ENCODE results near the gene THSD4.

DNA sequence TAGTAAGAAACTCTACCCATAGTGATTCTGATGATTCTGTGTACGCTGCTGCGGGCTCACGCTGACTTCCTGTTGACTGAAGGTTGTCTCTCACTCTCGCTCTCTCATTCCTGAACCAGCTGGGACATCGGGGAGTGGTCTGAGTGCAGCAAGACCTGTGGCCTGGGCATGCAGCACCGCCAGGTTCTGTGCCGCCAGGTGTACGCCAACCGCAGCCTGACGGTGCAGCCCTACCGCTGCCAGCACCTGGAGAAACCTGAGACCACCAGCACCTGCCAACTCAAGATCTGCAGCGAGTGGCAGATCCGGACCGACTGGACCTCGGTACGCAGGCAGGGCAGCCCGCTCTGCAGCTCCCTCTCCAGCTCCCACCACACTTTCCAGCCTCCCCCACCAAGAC is 631.4 kb downstream of the THSD4 start:
- no peak for TF ChIP-seq POLR2A (IDR thresholded peaks at IDR 0.05)
- TF ChIP-seq, protein P1, sequence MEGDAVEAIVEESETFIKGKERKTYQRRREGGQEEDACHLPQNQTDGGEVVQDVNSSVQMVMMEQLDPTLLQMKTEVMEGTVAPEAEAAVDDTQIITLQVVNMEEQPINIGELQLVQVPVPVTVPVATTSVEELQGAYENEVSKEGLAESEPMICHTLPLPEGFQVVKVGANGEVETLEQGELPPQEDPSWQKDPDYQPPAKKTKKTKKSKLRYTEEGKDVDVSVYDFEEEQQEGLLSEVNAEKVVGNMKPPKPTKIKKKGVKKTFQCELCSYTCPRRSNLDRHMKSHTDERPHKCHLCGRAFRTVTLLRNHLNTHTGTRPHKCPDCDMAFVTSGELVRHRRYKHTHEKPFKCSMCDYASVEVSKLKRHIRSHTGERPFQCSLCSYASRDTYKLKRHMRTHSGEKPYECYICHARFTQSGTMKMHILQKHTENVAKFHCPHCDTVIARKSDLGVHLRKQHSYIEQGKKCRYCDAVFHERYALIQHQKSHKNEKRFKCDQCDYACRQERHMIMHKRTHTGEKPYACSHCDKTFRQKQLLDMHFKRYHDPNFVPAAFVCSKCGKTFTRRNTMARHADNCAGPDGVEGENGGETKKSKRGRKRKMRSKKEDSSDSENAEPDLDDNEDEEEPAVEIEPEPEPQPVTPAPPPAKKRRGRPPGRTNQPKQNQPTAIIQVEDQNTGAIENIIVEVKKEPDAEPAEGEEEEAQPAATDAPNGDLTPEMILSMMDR (IDR thresholded peaks at IDR 0.05) = no peak
